ENCODE data around the gene CLDN5.

DNA sequence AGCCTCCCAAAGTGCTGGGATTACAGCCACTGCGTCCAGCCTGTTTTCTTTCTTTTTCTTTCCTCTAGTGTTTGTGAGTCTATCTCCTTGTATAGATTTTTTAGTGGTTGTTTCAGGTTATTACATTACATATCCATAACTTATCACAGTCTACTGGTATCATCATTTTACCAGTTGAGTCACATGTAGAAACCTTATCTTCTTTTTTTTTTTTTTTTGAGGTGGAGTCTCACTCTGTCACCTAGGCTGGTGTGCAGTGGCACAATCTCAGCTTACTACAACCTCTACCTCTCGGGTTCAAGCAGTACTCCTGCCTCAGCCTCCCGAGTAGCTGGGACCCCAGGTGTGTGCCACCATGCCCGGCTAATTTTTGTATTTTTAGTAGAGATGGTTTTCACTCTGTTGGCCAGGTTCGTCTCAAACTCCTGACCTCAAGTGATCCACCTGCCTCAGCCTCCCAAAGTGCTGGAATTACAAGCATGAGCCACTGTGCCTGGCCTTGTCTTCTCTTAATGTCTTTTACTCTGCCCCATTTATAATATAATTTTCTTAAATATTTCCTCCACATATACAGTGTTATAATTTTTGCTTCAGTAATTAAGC is 33.5 kb downstream of the CLDN5 start:
- TF ChIP-seq, protein P1, sequence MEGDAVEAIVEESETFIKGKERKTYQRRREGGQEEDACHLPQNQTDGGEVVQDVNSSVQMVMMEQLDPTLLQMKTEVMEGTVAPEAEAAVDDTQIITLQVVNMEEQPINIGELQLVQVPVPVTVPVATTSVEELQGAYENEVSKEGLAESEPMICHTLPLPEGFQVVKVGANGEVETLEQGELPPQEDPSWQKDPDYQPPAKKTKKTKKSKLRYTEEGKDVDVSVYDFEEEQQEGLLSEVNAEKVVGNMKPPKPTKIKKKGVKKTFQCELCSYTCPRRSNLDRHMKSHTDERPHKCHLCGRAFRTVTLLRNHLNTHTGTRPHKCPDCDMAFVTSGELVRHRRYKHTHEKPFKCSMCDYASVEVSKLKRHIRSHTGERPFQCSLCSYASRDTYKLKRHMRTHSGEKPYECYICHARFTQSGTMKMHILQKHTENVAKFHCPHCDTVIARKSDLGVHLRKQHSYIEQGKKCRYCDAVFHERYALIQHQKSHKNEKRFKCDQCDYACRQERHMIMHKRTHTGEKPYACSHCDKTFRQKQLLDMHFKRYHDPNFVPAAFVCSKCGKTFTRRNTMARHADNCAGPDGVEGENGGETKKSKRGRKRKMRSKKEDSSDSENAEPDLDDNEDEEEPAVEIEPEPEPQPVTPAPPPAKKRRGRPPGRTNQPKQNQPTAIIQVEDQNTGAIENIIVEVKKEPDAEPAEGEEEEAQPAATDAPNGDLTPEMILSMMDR (IDR thresholded peaks at IDR 0.05), result no peak
- TF ChIP-seq EZH2 (IDR thresholded peaks at IDR 0.05), result no peak

Data from neural progenitor cell (in vitro differentiated cells).